ENCODE results near the gene MRPS24. TPM values are rescaled to one million over a fixed set of nuclear protein-coding genes. Genes with fewer than 3 reads are reported as not detected.

MRPS24 gene
- total RNA-seq, 1 donor from 2014 or later, result 72.8 TPM

GRCh38 chr7:43869867-43870240 is 537 bp upstream of the MRPS24 start:
- peak overlapping the region; percentile 22 for H3K27ac Mint-ChIP-seq

DNA sequence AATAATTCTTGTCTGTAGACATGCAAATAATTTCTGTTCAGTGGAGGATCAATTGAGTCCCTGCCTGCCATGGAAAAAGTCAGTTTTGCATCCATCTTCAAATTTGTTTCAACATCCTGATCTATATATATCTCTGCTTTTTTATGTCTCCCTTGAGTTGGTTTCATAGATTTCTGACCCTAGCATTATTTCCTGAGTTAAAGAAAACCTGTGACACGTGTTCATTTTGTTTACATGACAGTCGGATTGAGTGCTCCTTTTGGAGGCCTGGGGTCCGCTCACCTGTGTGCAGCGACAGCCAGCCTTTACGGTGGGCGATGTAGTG is 674 bp downstream of the MRPS24 start:
- Mint-ChIP-seq H3K9me3 (ENCODE audit: low read depth) (peaks cover 3% of the 10 kb centered on the region), H3K27me3 (peaks cover 9% of the 10 kb centered on the region), H3K36me3 (ENCODE audit: insufficient read depth) (peaks cover 14% of the 10 kb centered on the region), H3K4me1 (ENCODE audit: low read depth) (peaks cover 15% of the 10 kb centered on the region), H3K4me3 (ENCODE audit: low read depth) (peak overlapping the region; percentile 65), H3K27ac (peak overlapping the region; percentile 53)
- no peak for DNase-seq (ENCODE audit: low spot score, unreplicated experiment)
- TF ChIP-seq, protein P1, sequence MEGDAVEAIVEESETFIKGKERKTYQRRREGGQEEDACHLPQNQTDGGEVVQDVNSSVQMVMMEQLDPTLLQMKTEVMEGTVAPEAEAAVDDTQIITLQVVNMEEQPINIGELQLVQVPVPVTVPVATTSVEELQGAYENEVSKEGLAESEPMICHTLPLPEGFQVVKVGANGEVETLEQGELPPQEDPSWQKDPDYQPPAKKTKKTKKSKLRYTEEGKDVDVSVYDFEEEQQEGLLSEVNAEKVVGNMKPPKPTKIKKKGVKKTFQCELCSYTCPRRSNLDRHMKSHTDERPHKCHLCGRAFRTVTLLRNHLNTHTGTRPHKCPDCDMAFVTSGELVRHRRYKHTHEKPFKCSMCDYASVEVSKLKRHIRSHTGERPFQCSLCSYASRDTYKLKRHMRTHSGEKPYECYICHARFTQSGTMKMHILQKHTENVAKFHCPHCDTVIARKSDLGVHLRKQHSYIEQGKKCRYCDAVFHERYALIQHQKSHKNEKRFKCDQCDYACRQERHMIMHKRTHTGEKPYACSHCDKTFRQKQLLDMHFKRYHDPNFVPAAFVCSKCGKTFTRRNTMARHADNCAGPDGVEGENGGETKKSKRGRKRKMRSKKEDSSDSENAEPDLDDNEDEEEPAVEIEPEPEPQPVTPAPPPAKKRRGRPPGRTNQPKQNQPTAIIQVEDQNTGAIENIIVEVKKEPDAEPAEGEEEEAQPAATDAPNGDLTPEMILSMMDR (IDR thresholded peaks at IDR 0.05; ENCODE audit: unreplicated experiment), result no peak

More at GRCh38 chr7:43869867-43870240, 537 bp upstream of the MRPS24 start:
- Mint-ChIP-seq H3K4me1 (ENCODE audit: low read depth) (peaks cover 12% of the 10 kb centered on the region), H3K9me3 (ENCODE audit: low read depth) (no peaks in the 10 kb centered on the region), H3K27me3 (peaks cover 9% of the 10 kb centered on the region), H3K36me3 (ENCODE audit: insufficient read depth) (peaks cover 14% of the 10 kb centered on the region), H3K4me3 (ENCODE audit: low read depth) (peak overlapping the region; percentile 65)
- no peak for DNase-seq (ENCODE audit: low spot score, unreplicated experiment)
- TF ChIP-seq, protein P1 (IDR thresholded peaks at IDR 0.05; ENCODE audit: unreplicated experiment), result no peak

DNA sequence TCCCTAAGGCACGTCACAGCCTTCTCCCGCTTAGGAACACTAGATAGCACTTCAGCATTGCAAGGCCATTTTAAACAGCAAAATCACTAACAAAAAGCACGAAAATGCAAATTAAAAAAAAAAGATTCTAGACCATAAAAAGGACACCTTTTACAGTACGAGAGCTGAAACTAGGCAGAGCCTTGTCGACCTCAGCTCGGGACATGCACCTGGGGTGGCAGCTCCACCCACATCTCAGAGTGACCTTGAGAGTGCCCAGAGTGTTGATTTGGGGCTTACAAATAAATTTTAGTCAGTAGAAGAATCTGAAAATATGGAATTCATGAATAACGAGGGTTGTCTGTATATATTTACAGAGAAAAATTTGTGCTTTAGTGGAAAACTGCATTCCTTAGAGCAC is 1.1 kb downstream of the MRPS24 start:
- DNase-seq (ENCODE audit: low spot score, unreplicated experiment), result no peak
- no peak overlapping the region for H3K27ac Mint-ChIP-seq
- peaks cover 14% of the 10 kb centered on the region for H3K36me3 Mint-ChIP-seq (ENCODE audit: insufficient read depth)
- TF ChIP-seq, protein P1 (IDR thresholded peaks at IDR 0.05; ENCODE audit: unreplicated experiment), result no peak
- peaks cover 3% of the 10 kb centered on the region for H3K9me3 Mint-ChIP-seq (ENCODE audit: low read depth)
- peaks cover 16% of the 10 kb centered on the region for H3K4me1 Mint-ChIP-seq (ENCODE audit: low read depth)
- peaks cover 9% of the 10 kb centered on the region for H3K27me3 Mint-ChIP-seq
- peak overlapping the region; percentile 65 for H3K4me3 Mint-ChIP-seq (ENCODE audit: low read depth)

GRCh38 chr7:43865277-43865676 is 4.0 kb downstream of the MRPS24 start:
- Mint-ChIP-seq H3K9me3 (ENCODE audit: low read depth) (peaks cover 3% of the 10 kb centered on the region), H3K4me3 (ENCODE audit: low read depth) (no peak overlapping the region), H3K4me1 (ENCODE audit: low read depth) (peaks cover 18% of the 10 kb centered on the region), H3K27me3 (peaks cover 5% of the 10 kb centered on the region), H3K36me3 (ENCODE audit: insufficient read depth) (peaks cover 14% of the 10 kb centered on the region), H3K27ac (peak overlapping the region; percentile 24)
- TF ChIP-seq, protein P1 (IDR thresholded peaks at IDR 0.05; ENCODE audit: unreplicated experiment), result no peak
- no peak for DNase-seq (ENCODE audit: low spot score, unreplicated experiment)

- no peak overlapping the region for H3K27ac Mint-ChIP-seq
- no peak for DNase-seq (ENCODE audit: low spot score, unreplicated experiment)
- H3K9me3 Mint-ChIP-seq (ENCODE audit: low read depth), result peaks cover 7% of the 10 kb centered on the region
- H3K4me1 Mint-ChIP-seq (ENCODE audit: low read depth), result peaks cover 13% of the 10 kb centered on the region
- no peak overlapping the region for H3K4me3 Mint-ChIP-seq (ENCODE audit: low read depth)
- no peaks in the 10 kb centered on the region for H3K27me3 Mint-ChIP-seq
- H3K36me3 Mint-ChIP-seq (ENCODE audit: insufficient read depth), result peaks cover 14% of the 10 kb centered on the region
- TF ChIP-seq, protein P1 (IDR thresholded peaks at IDR 0.05; ENCODE audit: unreplicated experiment), result no peak
Measured at GRCh38 chr7:43864126-43864525, 5.2 kb downstream of the MRPS24 start.

All from progenitor cell of endocrine pancreas (in vitro differentiated cells).